GM23248 (cell line): ENCODE results near the gene SPEG. TPM values are rescaled to one million over a fixed set of nuclear protein-coding genes. Genes with fewer than 3 reads are reported as not detected.

Experiments
- DNase-seq: peaks from one replicate; pipeline ENCODE4 v3.0.0-alpha.2; 2015
- H2AFZ ChIP-seq: fragments of 200-600 bp; sonication (generic); 2 replicates; pipeline ENCODE4 v1.6.1; 2016; ENCODE audit warnings: antibody characterized with exemption
- H3F3A ChIP-seq: fragments of 200-600 bp; sonication (generic); 2 replicates; pipeline ENCODE4 v1.6.1; 2016; ENCODE audit warnings: mild to moderate bottlenecking, antibody characterized with exemption, mixed run types; ENCODE audit not compliant: insufficient read depth
- H3K27ac ChIP-seq: fragments of 200-600 bp; sonication (generic); 2 replicates; pipeline ENCODE4 v1.5.1; 2016; ENCODE audit warnings: mild to moderate bottlenecking
- H3K27me3 ChIP-seq: fragments of 200-600 bp; sonication (generic); replicated peaks from 2 replicates; pipeline ENCODE4 v1.6.1; 2016; ENCODE audit warnings: mild to moderate bottlenecking; ENCODE audit not compliant: insufficient read depth
- H3K36me3 ChIP-seq: fragments of 200-600 bp; sonication (generic); 2 replicates; pipeline ENCODE4 v1.6.1; 2016; ENCODE audit warnings: low read depth, mild to moderate bottlenecking
- H3K4me1 ChIP-seq: fragments of 200-600 bp; sonication (generic); 2 replicates; pipeline ENCODE4 v1.6.1; 2016; ENCODE audit warnings: mild to moderate bottlenecking; ENCODE audit not compliant: insufficient read depth
- H3K4me2 ChIP-seq: fragments of 200-600 bp; sonication (generic); one replicate; pipeline ENCODE4 v1.6.1; 2016; ENCODE audit warnings: mild to moderate bottlenecking; ENCODE audit not compliant: unreplicated experiment
- H3K4me3 ChIP-seq: fragments of 200-600 bp; sonication (generic); 2 replicates; pipeline ENCODE4 v1.5.1; 2016; ENCODE audit warnings: mild to moderate bottlenecking
- H3K79me2 ChIP-seq: fragments of 200-600 bp; sonication (generic); 2 replicates; pipeline ENCODE4 v1.6.1; 2016; ENCODE audit warnings: mild to moderate bottlenecking; ENCODE audit not compliant: insufficient read depth
- H3K9ac ChIP-seq: fragments of 200-600 bp; sonication (generic); 2 replicates; pipeline ENCODE4 v1.6.1; 2016; ENCODE audit warnings: mild to moderate bottlenecking
- H3K9me2 ChIP-seq: fragments of 200-600 bp; sonication (generic); 2 replicates; pipeline ENCODE4 v1.6.1; 2016; ENCODE audit warnings: mixed run types, mild to moderate bottlenecking, moderate library complexity; ENCODE audit not compliant: insufficient read depth
- H3K9me3 ChIP-seq: fragments of 200-600 bp; sonication (generic); one replicate; pipeline ENCODE4 v1.6.1; 2017; ENCODE audit warnings: low read depth
- H4K20me1 ChIP-seq: fragments of 200-600 bp; sonication (generic); 2 replicates; pipeline ENCODE4 v1.6.0; 2016; ENCODE audit not compliant: insufficient read depth
- EZH2 ChIP-seq: fragments of 200-600 bp; sonication (generic); IDR thresholded peaks from 2 replicates; pipeline ENCODE4 v1.6.1; 2018; ENCODE audit warnings: antibody characterized with exemption, mild to moderate bottlenecking; ENCODE audit not compliant: insufficient read depth, poor library complexity, severe bottlenecking
- EZH2phosphoT487 ChIP-seq: fragments of 200-600 bp; sonication (generic); IDR thresholded peaks from 2 replicates; pipeline ENCODE4 v1.6.1; 2018; ENCODE audit warnings: antibody characterized with exemption, moderate library complexity, mild to moderate bottlenecking, low read depth; ENCODE audit not compliant: insufficient read depth
- WGBS, 2 experiments: methylation state at CpG; one replicate each; pipeline ENCODE4 v1.1.6; 2015 to 2017; ENCODE audit warnings: low lambda C conversion rate in 2 of 2, low coverage in 1 of 2; ENCODE audit errors: missing lambda C conversion rate in 2 of 2; 5-methylcytosine and 5-hydroxymethylcytosine counted together
- in situ Hi-C: fragments of 300-500 bp; cut with MboI; formaldehyde crosslinking; loops from 2 replicates; pipeline ENCODE4 v1.15.0; 2020
- polyA plus RNA-seq: library from polyadenylated mRNA; unstranded; fragments of >200 nt; fragmentation: Nextera tagmentation; extraction: Ambion mirVana; gene quantifications from 2 replicates; pipeline ENCODE4 v1.2.1, GENCODE V29; 2016
- total RNA-seq: library from RNA; depleted of rRNA; stranded (reverse); fragments of >200 nt; shearing (Covaris generic); gene quantifications from 2 replicates; pipeline ENCODE4 v1.2.3, GENCODE V29; 2014

Gene SPEG
- total and polyA plus RNA-seq, 2 experiments from 2014 or later: 9.4 to 26.5 TPM

- 84 to 87% methylated on average over 21 to 23 of the region's 23 CpGs for WGBS, 2 experiments
- DNase-seq: no peak
- Histone ChIP-seq H3K4me3 (no peak overlapping the region), H3K4me2 (no peak overlapping the region), H3K9me2 (no peaks in the 10 kb centered on the region), H3F3A (no peaks in the 10 kb centered on the region), H3K36me3 (no peaks in the 10 kb centered on the region), H3K79me2 (no peaks in the 10 kb centered on the region), H2AFZ (no peak overlapping the region), H3K27me3 (no peaks in the 10 kb centered on the region), H3K9me3 (no peaks in the 10 kb centered on the region), H3K9ac (no peak overlapping the region), H3K4me1 (no peaks in the 10 kb centered on the region), H3K27ac (no peak overlapping the region), H4K20me1 (no peaks in the 10 kb centered on the region)
- in situ Hi-C loops: no loop called here
- no peak for TF ChIP-seq EZH2
- TF ChIP-seq EZH2phosphoT487: no peak
Observed at GRCh38 chr2:219490186-219490585, 55.5 kb downstream of the SPEG start.

- Histone ChIP-seq H3K27me3 (no peaks in the 10 kb centered on the region), H3K36me3 (no peaks in the 10 kb centered on the region), H3K4me3 (no peak overlapping the region), H3K9me3 (no peaks in the 10 kb centered on the region), H3K27ac (no peak overlapping the region), H3K4me2 (no peak overlapping the region), H4K20me1 (no peaks in the 10 kb centered on the region), H3F3A (no peaks in the 10 kb centered on the region), H3K4me1 (no peaks in the 10 kb centered on the region), H3K9me2 (no peaks in the 10 kb centered on the region), H3K79me2 (no peaks in the 10 kb centered on the region), H2AFZ (no peak overlapping the region), H3K9ac (no peak overlapping the region)
- DNase-seq: no peak
- 82 to 87% methylated on average over 9 to 10 of the region's 10 CpGs for WGBS, 2 experiments
- TF ChIP-seq EZH2phosphoT487 (no peak), EZH2 (no peak)
- in situ Hi-C loops: no loop called here
Observed at GRCh38 chr2:219490600-219491130, 56.0 kb downstream of the SPEG start.

DNA sequence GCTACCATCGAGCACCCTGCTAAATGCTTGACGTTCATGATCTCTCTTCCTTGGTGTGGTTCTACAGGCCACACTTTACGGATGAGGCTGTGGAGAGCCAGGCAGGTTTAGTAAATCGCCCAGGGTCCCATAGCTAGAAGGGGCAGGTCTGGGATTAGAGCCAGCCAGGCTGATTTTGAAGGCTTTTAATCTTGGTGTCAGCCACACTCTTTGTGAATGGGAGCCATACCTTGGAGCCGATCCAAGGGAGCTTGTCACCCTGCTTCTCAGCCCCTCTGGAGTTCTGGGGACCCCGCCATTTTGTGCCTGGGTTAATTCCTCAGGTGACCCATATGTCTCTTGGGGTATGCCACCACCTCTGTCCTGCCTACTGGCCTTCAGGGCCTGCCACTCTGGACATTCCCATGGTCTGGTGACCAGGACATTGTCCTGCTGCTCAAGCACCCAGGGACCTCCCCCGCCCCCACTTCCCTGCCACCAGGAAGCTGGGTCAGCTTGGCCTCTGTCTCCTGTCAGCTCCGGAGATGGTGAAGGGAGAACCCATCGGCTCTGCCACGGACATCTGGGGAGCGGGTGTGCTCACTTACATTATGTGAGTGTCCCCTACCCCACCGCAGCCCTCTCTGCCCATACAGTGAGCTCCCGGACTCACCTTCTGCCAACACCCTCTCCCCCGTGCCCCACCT lies 56.8 kb downstream of the SPEG start:
- Histone ChIP-seq H3K9me3 (no peaks in the 10 kb centered on the region), H3K4me1 (no peaks in the 10 kb centered on the region), H3K79me2 (no peaks in the 10 kb centered on the region), H4K20me1 (no peaks in the 10 kb centered on the region), H3K36me3 (no peaks in the 10 kb centered on the region), H3K9ac (no peak overlapping the region), H3K4me2 (no peak overlapping the region), H3K9me2 (no peaks in the 10 kb centered on the region), H3K4me3 (no peak overlapping the region), H3K27me3 (no peaks in the 10 kb centered on the region), H3K27ac (no peak overlapping the region), H3F3A (no peaks in the 10 kb centered on the region), H2AFZ (no peak overlapping the region)
- in situ Hi-C loops: no loop called here
- TF ChIP-seq EZH2: no peak
- no peak for TF ChIP-seq EZH2phosphoT487
- 74 to 80% methylated on average over 14 of the region's 14 CpGs for WGBS, 2 experiments
- no peak for DNase-seq

GRCh38 chr2:219492575-219492974 lies 57.9 kb downstream of the SPEG start:
- Histone ChIP-seq H3K9ac (no peak overlapping the region), H3K4me2 (no peak overlapping the region), H3K4me3 (no peak overlapping the region), H3K36me3 (no peaks in the 10 kb centered on the region), H3K27me3 (no peaks in the 10 kb centered on the region), H3K27ac (no peak overlapping the region), H3F3A (no peaks in the 10 kb centered on the region), H4K20me1 (no peaks in the 10 kb centered on the region), H3K9me2 (no peaks in the 10 kb centered on the region), H3K9me3 (no peaks in the 10 kb centered on the region), H3K4me1 (no peaks in the 10 kb centered on the region), H2AFZ (no peak overlapping the region), H3K79me2 (no peaks in the 10 kb centered on the region)
- no peak for DNase-seq
- in situ Hi-C loops: no loop called here
- WGBS, 2 experiments: 74 to 80% methylated on average over 14 to 20 of the region's 20 CpGs
- no peak for TF ChIP-seq EZH2phosphoT487
- no peak for TF ChIP-seq EZH2
